A172 (cell line): ENCODE measurements around the gene TLR9. TPM values are rescaled to one million over a fixed set of nuclear protein-coding genes. Genes with fewer than 3 reads are reported as not detected.
A peak's percentile ranks its signal among the peaks of the same experiment; 100 is the strongest.

ENCODE experiments used
- DNase-seq: peaks from one replicate; pipeline ENCODE4 v3.0.0-alpha.2; 2015; ENCODE audit warnings: low spot score
- total RNA-seq: library from RNA; depleted of rRNA; stranded (reverse); fragments of >200 nt; shearing (Covaris generic); gene quantifications from 2 replicates; pipeline ENCODE4 v1.2.3, GENCODE V29; 2014; rRNA removed

The TLR9 gene
- total RNA-seq, 1 experiment from 2014 or later, result not detected

- DNase-seq, result no peak
These were observed 53.1 kb downstream of the TLR9 start for GRCh38 chr3:52172262-52172757.

GRCh38 chr3:52171514-52172261 lies 53.8 kb downstream of the TLR9 start:
- DNase-seq, result peak; percentile 73

Other genes with a start within 250 kb of the TLR9 start
- 46.5 and 66.1 TPM in 2 replicates for gene ACY1, start 242.1 kb downstream of the TLR9 start, total RNA-seq
- gene RPL29, start 229.8 kb downstream of the TLR9 start, total RNA-seq, result 704 and 1,100 TPM in 2 replicates
- 14.1 and 16.3 TPM in 2 replicates for gene DUSP7, start 169.1 kb downstream of the TLR9 start, total RNA-seq
- 16.5 and 19.0 TPM in 2 replicates for gene POC1A, start 71.2 kb downstream of the TLR9 start, total RNA-seq
- 60.1 and 66.9 TPM in 2 replicates for gene ALAS1, start 27.5 kb downstream of the TLR9 start, total RNA-seq
- 93.0 and 94.6 TPM in 2 replicates for gene TWF2, start 13.5 kb upstream of the TLR9 start, total RNA-seq
- 15.6 and 19.5 TPM in 2 replicates for gene PPM1M, start 20.1 kb upstream of the TLR9 start, total RNA-seq
- 42.0 and 46.2 TPM in 2 replicates for gene WDR82, start 53.0 kb upstream of the TLR9 start, total RNA-seq
- gene GLYCTK, start 62.2 kb upstream of the TLR9 start, total RNA-seq, result 5.4 and 6.8 TPM in 2 replicates
- gene DNAH1, start 90.7 kb upstream of the TLR9 start, total RNA-seq, result 0.69 and 3.1 TPM in 2 replicates
- gene BAP1, start 184.4 kb upstream of the TLR9 start, total RNA-seq, result 84.6 and 122 TPM in 2 replicates
- gene PHF7, start 185.0 kb upstream of the TLR9 start, total RNA-seq, result 14.2 and 15.6 TPM in 2 replicates
- gene SEMA3G, start 219.5 kb upstream of the TLR9 start, total RNA-seq, result 0.05 and 0.07 TPM in 2 replicates
- gene TNNC1, start 228.4 kb upstream of the TLR9 start, total RNA-seq, result 16.5 and 36.6 TPM in 2 replicates
- gene NISCH, start 230.0 kb upstream of the TLR9 start, total RNA-seq, result 25.7 and 46.1 TPM in 2 replicates